HEK293 (cell line): Measurements from ENCODE around the gene PLEKHO2.

Experiments
- GFI1B ChIP-seq: fragments of 450-650 bp; formaldehyde crosslinking; IDR thresholded peaks from 2 replicates; pipeline ENCODE4 v1.5.1; 2016; ENCODE audit warnings: missing biosample characterization, missing genetic modification characterization
- GLI4 ChIP-seq: fragments of 450-650 bp; formaldehyde crosslinking; IDR thresholded peaks from 2 replicates; pipeline ENCODE4 v1.5.1; 2016; ENCODE audit warnings: missing biosample characterization, missing genetic modification characterization
- KLF10 ChIP-seq: fragments of 450-650 bp; IDR thresholded peaks from 2 replicates; pipeline ENCODE4 v1.5.1; 2018; ENCODE audit warnings: missing biosample characterization, mild to moderate bottlenecking, missing genetic modification characterization
- ZNF132 ChIP-seq: fragments of 450-650 bp; formaldehyde crosslinking; IDR thresholded peaks from 2 replicates; pipeline ENCODE4 v1.5.1; 2017; ENCODE audit warnings: missing biosample characterization, missing genetic modification characterization, borderline replicate concordance
- ZNF211 ChIP-seq: fragments of 450-650 bp; formaldehyde crosslinking; IDR thresholded peaks from 2 replicates; pipeline ENCODE4 v1.5.1; 2016; ENCODE audit warnings: low read depth, missing biosample characterization, missing genetic modification characterization
- ZNF274 ChIP-seq, 2 experiments: fragments of 200-500 bp in 1 of 2; fragments of 450-650 bp in 1 of 2; sonication (Bioruptor generic) in 1 of 2; formaldehyde crosslinking in 1 of 2; IDR thresholded peaks; 2 replicates each; pipeline versions ENCODE4 v1.5.1 to v1.6.1; 2014 to 2016; ENCODE audit warnings: borderline replicate concordance in 1 of 2, inconsistent platforms in 1 of 2, low read length in 1 of 2, missing biosample characterization in 1 of 2, missing genetic modification characterization in 1 of 2
- ZNF510 ChIP-seq: fragments of 450-650 bp; formaldehyde crosslinking; IDR thresholded peaks from 2 replicates; pipeline ENCODE4 v1.5.1; 2018; ENCODE audit warnings: mild to moderate bottlenecking, missing genetic modification characterization, missing biosample characterization; ENCODE audit not compliant: insufficient replicate concordance
- ZNF561 ChIP-seq: fragments of 450-650 bp; IDR thresholded peaks from 2 replicates; pipeline ENCODE4 v1.5.1; 2018; ENCODE audit warnings: missing biosample characterization, missing genetic modification characterization, borderline replicate concordance
- TF ChIP-seq, protein P1 (sequence below): fragments of 450-650 bp; formaldehyde crosslinking; IDR thresholded peaks from 2 replicates; pipeline ENCODE4 v1.5.1; 2016; ENCODE audit warnings: missing biosample characterization, missing genetic modification characterization
- TF ChIP-seq, protein P2 (sequence below): fragments of 450-650 bp; formaldehyde crosslinking; IDR thresholded peaks from 2 replicates; pipeline ENCODE4 v1.5.1; 2016; ENCODE audit warnings: missing biosample characterization, missing genetic modification characterization
- TF ChIP-seq, protein P3 (sequence below): fragments of 450-650 bp; formaldehyde crosslinking; IDR thresholded peaks from 2 replicates; pipeline ENCODE4 v1.5.1; 2017; ENCODE audit warnings: missing biosample characterization, missing genetic modification characterization
- TF ChIP-seq, protein P4 (sequence below): fragments of 450-650 bp; formaldehyde crosslinking; IDR thresholded peaks from 2 replicates; pipeline ENCODE4 v1.5.1; 2016; ENCODE audit warnings: missing biosample characterization, missing genetic modification characterization, borderline replicate concordance
- TF ChIP-seq, protein P5 (sequence below): fragments of 450-650 bp; formaldehyde crosslinking; IDR thresholded peaks from 2 replicates; pipeline ENCODE4 v1.5.1; 2016; ENCODE audit warnings: missing biosample characterization, missing genetic modification characterization

DNA sequence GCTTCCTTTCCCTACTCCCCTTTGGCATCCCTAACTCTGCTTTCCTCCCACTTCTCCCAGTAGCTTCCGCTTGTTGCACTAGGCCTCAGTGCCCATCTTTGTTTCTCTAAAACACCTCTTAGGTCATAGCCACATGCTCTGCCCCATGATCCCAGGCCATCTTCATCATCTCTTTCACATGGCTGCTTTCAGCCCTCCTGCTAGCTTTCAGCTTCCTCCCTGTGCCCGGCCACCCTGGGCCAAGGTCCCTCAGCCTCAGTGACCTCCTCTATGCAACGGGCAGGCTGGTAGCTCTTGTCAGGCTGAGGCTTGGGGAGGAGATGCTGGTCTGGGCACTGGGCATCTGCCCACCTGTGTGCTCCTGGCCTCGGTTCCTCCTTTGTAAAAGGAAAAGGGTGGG lies 2.3 kb downstream of the PLEKHO2 start:
- TF ChIP-seq, protein P1, sequence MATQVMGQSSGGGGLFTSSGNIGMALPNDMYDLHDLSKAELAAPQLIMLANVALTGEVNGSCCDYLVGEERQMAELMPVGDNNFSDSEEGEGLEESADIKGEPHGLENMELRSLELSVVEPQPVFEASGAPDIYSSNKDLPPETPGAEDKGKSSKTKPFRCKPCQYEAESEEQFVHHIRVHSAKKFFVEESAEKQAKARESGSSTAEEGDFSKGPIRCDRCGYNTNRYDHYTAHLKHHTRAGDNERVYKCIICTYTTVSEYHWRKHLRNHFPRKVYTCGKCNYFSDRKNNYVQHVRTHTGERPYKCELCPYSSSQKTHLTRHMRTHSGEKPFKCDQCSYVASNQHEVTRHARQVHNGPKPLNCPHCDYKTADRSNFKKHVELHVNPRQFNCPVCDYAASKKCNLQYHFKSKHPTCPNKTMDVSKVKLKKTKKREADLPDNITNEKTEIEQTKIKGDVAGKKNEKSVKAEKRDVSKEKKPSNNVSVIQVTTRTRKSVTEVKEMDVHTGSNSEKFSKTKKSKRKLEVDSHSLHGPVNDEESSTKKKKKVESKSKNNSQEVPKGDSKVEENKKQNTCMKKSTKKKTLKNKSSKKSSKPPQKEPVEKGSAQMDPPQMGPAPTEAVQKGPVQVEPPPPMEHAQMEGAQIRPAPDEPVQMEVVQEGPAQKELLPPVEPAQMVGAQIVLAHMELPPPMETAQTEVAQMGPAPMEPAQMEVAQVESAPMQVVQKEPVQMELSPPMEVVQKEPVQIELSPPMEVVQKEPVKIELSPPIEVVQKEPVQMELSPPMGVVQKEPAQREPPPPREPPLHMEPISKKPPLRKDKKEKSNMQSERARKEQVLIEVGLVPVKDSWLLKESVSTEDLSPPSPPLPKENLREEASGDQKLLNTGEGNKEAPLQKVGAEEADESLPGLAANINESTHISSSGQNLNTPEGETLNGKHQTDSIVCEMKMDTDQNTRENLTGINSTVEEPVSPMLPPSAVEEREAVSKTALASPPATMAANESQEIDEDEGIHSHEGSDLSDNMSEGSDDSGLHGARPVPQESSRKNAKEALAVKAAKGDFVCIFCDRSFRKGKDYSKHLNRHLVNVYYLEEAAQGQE = no peak
- TF ChIP-seq GFI1B (tag by site-specific recombination) = no peak
- no peak for TF ChIP-seq KLF10
- TF ChIP-seq ZNF561 (tag by site-specific recombination) = no peak
- TF ChIP-seq, protein P2, sequence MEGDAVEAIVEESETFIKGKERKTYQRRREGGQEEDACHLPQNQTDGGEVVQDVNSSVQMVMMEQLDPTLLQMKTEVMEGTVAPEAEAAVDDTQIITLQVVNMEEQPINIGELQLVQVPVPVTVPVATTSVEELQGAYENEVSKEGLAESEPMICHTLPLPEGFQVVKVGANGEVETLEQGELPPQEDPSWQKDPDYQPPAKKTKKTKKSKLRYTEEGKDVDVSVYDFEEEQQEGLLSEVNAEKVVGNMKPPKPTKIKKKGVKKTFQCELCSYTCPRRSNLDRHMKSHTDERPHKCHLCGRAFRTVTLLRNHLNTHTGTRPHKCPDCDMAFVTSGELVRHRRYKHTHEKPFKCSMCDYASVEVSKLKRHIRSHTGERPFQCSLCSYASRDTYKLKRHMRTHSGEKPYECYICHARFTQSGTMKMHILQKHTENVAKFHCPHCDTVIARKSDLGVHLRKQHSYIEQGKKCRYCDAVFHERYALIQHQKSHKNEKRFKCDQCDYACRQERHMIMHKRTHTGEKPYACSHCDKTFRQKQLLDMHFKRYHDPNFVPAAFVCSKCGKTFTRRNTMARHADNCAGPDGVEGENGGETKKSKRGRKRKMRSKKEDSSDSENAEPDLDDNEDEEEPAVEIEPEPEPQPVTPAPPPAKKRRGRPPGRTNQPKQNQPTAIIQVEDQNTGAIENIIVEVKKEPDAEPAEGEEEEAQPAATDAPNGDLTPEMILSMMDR (tag by site-specific recombination) = no peak
- TF ChIP-seq ZNF132 (tag by site-specific recombination) = no peak
- TF ChIP-seq, protein P3, sequence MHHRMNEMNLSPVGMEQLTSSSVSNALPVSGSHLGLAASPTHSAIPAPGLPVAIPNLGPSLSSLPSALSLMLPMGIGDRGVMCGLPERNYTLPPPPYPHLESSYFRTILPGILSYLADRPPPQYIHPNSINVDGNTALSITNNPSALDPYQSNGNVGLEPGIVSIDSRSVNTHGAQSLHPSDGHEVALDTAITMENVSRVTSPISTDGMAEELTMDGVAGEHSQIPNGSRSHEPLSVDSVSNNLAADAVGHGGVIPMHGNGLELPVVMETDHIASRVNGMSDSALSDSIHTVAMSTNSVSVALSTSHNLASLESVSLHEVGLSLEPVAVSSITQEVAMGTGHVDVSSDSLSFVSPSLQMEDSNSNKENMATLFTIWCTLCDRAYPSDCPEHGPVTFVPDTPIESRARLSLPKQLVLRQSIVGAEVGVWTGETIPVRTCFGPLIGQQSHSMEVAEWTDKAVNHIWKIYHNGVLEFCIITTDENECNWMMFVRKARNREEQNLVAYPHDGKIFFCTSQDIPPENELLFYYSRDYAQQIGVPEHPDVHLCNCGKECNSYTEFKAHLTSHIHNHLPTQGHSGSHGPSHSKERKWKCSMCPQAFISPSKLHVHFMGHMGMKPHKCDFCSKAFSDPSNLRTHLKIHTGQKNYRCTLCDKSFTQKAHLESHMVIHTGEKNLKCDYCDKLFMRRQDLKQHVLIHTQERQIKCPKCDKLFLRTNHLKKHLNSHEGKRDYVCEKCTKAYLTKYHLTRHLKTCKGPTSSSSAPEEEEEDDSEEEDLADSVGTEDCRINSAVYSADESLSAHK (tag by site-specific recombination) = no peak
- TF ChIP-seq ZNF211 (tag by site-specific recombination) = no peak
- TF ChIP-seq, protein P4, sequence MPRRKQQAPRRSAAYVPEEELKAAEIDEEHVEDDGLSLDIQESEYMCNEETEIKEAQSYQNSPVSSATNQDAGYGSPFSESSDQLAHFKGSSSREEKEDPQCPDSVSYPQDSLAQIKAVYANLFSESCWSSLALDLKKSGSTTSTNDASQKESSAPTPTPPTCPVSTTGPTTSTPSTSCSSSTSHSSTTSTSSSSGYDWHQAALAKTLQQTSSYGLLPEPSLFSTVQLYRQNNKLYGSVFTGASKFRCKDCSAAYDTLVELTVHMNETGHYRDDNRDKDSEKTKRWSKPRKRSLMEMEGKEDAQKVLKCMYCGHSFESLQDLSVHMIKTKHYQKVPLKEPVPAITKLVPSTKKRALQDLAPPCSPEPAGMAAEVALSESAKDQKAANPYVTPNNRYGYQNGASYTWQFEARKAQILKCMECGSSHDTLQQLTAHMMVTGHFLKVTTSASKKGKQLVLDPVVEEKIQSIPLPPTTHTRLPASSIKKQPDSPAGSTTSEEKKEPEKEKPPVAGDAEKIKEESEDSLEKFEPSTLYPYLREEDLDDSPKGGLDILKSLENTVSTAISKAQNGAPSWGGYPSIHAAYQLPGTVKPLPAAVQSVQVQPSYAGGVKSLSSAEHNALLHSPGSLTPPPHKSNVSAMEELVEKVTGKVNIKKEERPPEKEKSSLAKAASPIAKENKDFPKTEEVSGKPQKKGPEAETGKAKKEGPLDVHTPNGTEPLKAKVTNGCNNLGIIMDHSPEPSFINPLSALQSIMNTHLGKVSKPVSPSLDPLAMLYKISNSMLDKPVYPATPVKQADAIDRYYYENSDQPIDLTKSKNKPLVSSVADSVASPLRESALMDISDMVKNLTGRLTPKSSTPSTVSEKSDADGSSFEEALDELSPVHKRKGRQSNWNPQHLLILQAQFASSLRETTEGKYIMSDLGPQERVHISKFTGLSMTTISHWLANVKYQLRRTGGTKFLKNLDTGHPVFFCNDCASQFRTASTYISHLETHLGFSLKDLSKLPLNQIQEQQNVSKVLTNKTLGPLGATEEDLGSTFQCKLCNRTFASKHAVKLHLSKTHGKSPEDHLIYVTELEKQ (tag by site-specific recombination) = no peak
- TF ChIP-seq GLI4 (tag by site-specific recombination) = no peak
- TF ChIP-seq ZNF274 (IDR thresholded peaks at IDR 0.05; ENCODE audit: low read length) = no peak
- no peak for TF ChIP-seq ZNF274 (tag by site-specific recombination; IDR thresholded peaks at IDR 0.05; ENCODE audit: borderline replicate concordance)
- TF ChIP-seq, protein P5, sequence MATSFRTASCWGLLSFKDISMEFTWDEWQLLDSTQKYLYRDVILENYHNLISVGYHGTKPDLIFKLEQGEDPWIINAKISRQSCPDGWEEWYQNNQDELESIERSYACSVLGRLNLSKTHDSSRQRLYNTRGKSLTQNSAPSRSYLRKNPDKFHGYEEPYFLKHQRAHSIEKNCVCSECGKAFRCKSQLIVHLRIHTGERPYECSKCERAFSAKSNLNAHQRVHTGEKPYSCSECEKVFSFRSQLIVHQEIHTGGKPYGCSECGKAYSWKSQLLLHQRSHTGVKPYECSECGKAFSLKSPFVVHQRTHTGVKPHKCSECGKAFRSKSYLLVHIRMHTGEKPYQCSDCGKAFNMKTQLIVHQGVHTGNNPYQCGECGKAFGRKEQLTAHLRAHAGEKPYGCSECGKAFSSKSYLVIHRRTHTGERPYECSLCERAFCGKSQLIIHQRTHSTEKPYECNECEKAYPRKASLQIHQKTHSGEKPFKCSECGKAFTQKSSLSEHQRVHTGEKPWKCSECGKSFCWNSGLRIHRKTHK = no peak
- TF ChIP-seq ZNF510 (tag by site-specific recombination) = no peak
